Tibial nerve (tissue), 4 donors: ENCODE measurements around the gene C12orf57.

Source experiments
- EP300 ChIP-seq, 2 donors: sonication (generic); formaldehyde crosslinking; IDR thresholded peaks; one replicate each; pipeline ENCODE4 v1.6.1; 2017; ENCODE audit warnings: antibody characterized with exemption in 2 of 2, mild to moderate bottlenecking in 1 of 2
- POLR2A ChIP-seq, 2 donors: fragments of 450-650 bp; IDR thresholded peaks; one replicate each; pipeline ENCODE4 v1.6.1; 2017; ENCODE audit warnings: antibody characterized with exemption in 2 of 2, mild to moderate bottlenecking in 2 of 2, moderate library complexity in 2 of 2
- TF ChIP-seq, protein P1 (sequence below), 5 experiments: fragments of 200-600 bp in 3 of 5; fragments of 450-650 bp in 2 of 5; sonication (generic) in 3 of 5; IDR thresholded peaks; one replicate each; pipeline ENCODE4 v1.5.1; 2016 to 2019; ENCODE audit warnings: antibody characterized with exemption in 5 of 5, mild to moderate bottlenecking in 3 of 5, moderate library complexity in 2 of 5

DNA sequence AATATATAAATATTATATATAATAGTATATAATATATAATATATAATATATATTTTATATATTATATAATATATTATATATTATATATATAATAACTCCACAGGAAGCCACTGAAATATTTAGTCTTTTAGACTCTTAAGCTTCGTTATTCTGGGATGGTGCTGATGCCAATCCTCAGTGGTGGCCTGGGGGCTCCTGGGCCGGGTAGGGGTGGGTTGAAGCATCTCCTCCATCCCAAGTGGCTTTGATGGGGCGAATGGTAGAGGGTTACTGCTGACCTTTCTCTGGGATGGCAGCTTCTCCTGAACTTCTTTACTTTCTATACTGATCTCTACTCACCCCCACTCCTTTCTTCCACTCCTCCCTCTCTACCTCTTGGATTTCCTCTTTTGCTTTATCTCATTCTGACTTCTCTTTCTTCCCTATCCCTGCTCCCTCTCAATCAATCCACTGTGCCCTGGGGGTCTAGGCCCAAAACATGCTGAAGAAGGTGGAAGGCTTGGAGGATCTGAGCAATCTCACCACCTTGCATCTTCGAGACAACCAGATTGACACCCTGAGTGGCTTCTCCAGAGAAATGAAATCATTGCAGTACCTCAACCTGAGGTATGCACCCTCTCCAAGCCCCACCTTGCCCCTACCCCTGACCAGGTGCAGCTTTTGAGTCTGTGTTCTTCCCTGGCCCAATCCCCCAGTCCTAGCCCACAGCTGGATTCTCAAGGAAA, 34.2 kb upstream of the C12orf57 start:
- TF ChIP-seq, protein P1, sequence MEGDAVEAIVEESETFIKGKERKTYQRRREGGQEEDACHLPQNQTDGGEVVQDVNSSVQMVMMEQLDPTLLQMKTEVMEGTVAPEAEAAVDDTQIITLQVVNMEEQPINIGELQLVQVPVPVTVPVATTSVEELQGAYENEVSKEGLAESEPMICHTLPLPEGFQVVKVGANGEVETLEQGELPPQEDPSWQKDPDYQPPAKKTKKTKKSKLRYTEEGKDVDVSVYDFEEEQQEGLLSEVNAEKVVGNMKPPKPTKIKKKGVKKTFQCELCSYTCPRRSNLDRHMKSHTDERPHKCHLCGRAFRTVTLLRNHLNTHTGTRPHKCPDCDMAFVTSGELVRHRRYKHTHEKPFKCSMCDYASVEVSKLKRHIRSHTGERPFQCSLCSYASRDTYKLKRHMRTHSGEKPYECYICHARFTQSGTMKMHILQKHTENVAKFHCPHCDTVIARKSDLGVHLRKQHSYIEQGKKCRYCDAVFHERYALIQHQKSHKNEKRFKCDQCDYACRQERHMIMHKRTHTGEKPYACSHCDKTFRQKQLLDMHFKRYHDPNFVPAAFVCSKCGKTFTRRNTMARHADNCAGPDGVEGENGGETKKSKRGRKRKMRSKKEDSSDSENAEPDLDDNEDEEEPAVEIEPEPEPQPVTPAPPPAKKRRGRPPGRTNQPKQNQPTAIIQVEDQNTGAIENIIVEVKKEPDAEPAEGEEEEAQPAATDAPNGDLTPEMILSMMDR (IDR thresholded peaks at IDR 0.05): no peak
- TF ChIP-seq POLR2A (IDR thresholded peaks at IDR 0.05) (no peak), EP300 (IDR thresholded peaks at IDR 0.05) (no peak)
